Subcutaneous adipose tissue (tissue), 4 donors: ENCODE measurements around the gene ODAD4. TPM values are rescaled to one million over a fixed set of nuclear protein-coding genes. Genes with fewer than 3 reads are reported as not detected.

ENCODE experiments used
- total RNA-seq, 4 donors: library from RNA; depleted of rRNA; stranded (reverse); fragments of >200 nt; gene quantifications; one replicate each; pipeline ENCODE4 v1.1.0, GENCODE V29; 2016
- TF ChIP-seq, protein P1 (sequence below): fragments of 450-650 bp; IDR thresholded peaks from one replicate; pipeline ENCODE4 v1.5.1; 2016; ENCODE audit warnings: low read depth, mild to moderate bottlenecking, control low read depth, antibody characterized with exemption, moderate library complexity

Gene ODAD4
- total RNA-seq, 4 donors from 2014 or later, result 0.33 to 0.88 (median 0.44) TPM

- TF ChIP-seq, protein P1, sequence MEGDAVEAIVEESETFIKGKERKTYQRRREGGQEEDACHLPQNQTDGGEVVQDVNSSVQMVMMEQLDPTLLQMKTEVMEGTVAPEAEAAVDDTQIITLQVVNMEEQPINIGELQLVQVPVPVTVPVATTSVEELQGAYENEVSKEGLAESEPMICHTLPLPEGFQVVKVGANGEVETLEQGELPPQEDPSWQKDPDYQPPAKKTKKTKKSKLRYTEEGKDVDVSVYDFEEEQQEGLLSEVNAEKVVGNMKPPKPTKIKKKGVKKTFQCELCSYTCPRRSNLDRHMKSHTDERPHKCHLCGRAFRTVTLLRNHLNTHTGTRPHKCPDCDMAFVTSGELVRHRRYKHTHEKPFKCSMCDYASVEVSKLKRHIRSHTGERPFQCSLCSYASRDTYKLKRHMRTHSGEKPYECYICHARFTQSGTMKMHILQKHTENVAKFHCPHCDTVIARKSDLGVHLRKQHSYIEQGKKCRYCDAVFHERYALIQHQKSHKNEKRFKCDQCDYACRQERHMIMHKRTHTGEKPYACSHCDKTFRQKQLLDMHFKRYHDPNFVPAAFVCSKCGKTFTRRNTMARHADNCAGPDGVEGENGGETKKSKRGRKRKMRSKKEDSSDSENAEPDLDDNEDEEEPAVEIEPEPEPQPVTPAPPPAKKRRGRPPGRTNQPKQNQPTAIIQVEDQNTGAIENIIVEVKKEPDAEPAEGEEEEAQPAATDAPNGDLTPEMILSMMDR, result no peak
These were observed 40.5 kb downstream of the ODAD4 start for GRCh38 chr17:41970901-41971331.

DNA sequence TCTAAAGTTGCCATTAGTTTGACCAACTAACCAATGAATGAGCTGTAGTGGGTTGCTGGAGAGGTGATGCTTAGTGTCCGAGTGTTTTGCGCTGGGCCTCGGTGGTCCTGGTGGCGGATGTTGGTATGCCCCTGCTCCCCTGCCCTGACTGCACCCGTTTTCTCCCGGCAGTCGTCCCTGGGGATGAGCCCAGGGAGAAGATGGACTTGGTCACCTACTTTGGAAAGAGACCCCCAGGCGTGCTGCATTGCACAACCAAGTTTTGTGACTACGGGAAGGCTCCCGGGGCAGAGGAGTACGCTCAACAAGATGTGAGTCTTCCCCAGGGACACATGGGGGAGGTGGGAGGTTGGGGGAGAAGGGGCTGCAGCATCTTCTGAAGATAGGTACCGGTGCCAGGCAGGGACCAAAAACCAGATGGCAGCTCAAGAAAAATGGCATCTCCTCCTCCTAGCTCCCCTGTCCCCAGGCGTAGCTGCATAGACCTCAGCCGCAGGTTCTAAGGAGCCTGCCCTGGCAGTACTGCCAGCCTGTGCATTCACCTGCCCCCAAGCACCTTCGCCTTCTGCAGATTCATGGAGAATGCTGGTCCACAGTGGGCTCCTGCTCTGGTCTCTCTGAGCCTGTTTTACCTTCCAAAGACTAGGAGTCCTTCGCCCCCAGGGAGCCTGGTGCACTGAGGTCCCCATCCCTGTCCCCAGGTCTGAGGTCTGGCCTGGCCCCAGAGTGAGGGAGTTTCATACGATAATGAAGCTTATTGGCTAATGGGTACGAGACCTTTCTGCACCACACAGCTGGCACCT lies 41.5 kb downstream of the ODAD4 start:
- TF ChIP-seq, protein P1, result no peak

GRCh38 chr17:41972571-41973407 lies 42.4 kb downstream of the ODAD4 start:
- TF ChIP-seq, protein P1, result no peak

- TF ChIP-seq, protein P1, result no peak
These were observed 43.0 kb downstream of the ODAD4 start for GRCh38 chr17:41973408-41973811.

GRCh38 chr17:41974031-41974430 lies 43.6 kb downstream of the ODAD4 start:
- TF ChIP-seq, protein P1, result no peak

GRCh38 chr17:41974658-41975057 lies 44.2 kb downstream of the ODAD4 start:
- TF ChIP-seq, protein P1, result no peak
